ENCODE results near the gene TMC8.

- TF ChIP-seq GATA2 (IDR thresholded peaks at IDR 0.05; ENCODE audit: low read depth, low read length) (no peak), GATA3 (IDR thresholded peaks at IDR 0.05; ENCODE audit: low read depth, low read length) (no peak)
Measured at GRCh38 chr17:78096093-78096492, 34.5 kb upstream of the TMC8 start.
